HG03196 (cell line): ENCODE data around the gene ZNF202.

ENCODE experiments used
- ATAC-seq: cut with Tn5 transposase; IDR thresholded peaks from one replicate; pipeline ENCODE4 v1.9.1; 2021; ENCODE audit not compliant: unreplicated experiment

Gene ZNF202

GRCh38 chr11:123684601-123685000 is 56.9 kb downstream of the ZNF202 start:
- no peak for ATAC-seq

GRCh38 chr11:123683428-123684170 is 57.9 kb downstream of the ZNF202 start:
- ATAC-seq, result no peak

GRCh38 chr11:123682696-123683410 is 58.6 kb downstream of the ZNF202 start:
- no peak for ATAC-seq

GRCh38 chr11:123681030-123681429 is 60.4 kb downstream of the ZNF202 start:
- no peak for ATAC-seq

GRCh38 chr11:123678246-123678645 is 63.2 kb downstream of the ZNF202 start:
- ATAC-seq, result no peak

GRCh38 chr11:123677510-123677909 is 64.0 kb downstream of the ZNF202 start:
- ATAC-seq, result no peak

GRCh38 chr11:123674297-123674696 is 67.2 kb downstream of the ZNF202 start:
- no peak for ATAC-seq
